GM19397 (cell line): ENCODE results near the gene GRIK2.
"Not testable (repeated sequence)": the region's sequence is repeated elsewhere in the genome, so short reads cannot be mapped to it uniquely, and the experiment has no call there.

Experiments used
- ATAC-seq: cut with Tn5 transposase; IDR thresholded peaks from one replicate; pipeline ENCODE4 v1.9.1; 2021; ENCODE audit warnings: mild to moderate bottlenecking, moderate library complexity; ENCODE audit not compliant: unreplicated experiment

Gene GRIK2

GRCh38 chr6:101393251-101393828 lies at the start of gene GRIK2:
Gene GRIK2 (plus strand): TSS chr6:101393708.
- peak; percentile 71 for ATAC-seq

- ATAC-seq, result no peak
Measured at GRCh38 chr6:101344885-101345284, 48.6 kb upstream of the GRIK2 start.

GRCh38 chr6:101348816-101349215 lies 44.7 kb upstream of the GRIK2 start:
- ATAC-seq, result no peak

GRCh38 chr6:101350631-101351030 lies 42.9 kb upstream of the GRIK2 start:
- not testable (repeated sequence) for ATAC-seq

- no peak for ATAC-seq
Measured at GRCh38 chr6:101351173-101351572, 42.3 kb upstream of the GRIK2 start.

GRCh38 chr6:101352316-101352715 lies 41.2 kb upstream of the GRIK2 start:
- no peak for ATAC-seq

- no peak for ATAC-seq
Measured at GRCh38 chr6:101365181-101365580, 28.3 kb upstream of the GRIK2 start.

- no peak for ATAC-seq
Measured at GRCh38 chr6:101379926-101380325, 13.6 kb upstream of the GRIK2 start.

- no peak for ATAC-seq
Measured at GRCh38 chr6:101380897-101381630, 12.4 kb upstream of the GRIK2 start.

- not testable (repeated sequence) for ATAC-seq
Measured at GRCh38 chr6:101383747-101384146, 9.8 kb upstream of the GRIK2 start.

- ATAC-seq, result no peak
Measured at GRCh38 chr6:101386982-101387381, 6.5 kb upstream of the GRIK2 start.

GRCh38 chr6:101391772-101392585 lies 1.5 kb upstream of the GRIK2 start:
- no peak for ATAC-seq

- no peak for ATAC-seq
Measured at GRCh38 chr6:101392586-101393230, 800 bp upstream of the GRIK2 start.

- no peak for ATAC-seq
Measured at GRCh38 chr6:101393829-101394251, 332 bp downstream of the GRIK2 start.

GRCh38 chr6:101394936-101395335 lies 1.4 kb downstream of the GRIK2 start:
- ATAC-seq, result no peak

- no peak for ATAC-seq
Measured at GRCh38 chr6:101395345-101395744, 1.8 kb downstream of the GRIK2 start.

GRCh38 chr6:101396548-101397173 lies 3.2 kb downstream of the GRIK2 start:
- ATAC-seq, result no peak

GRCh38 chr6:101397199-101397598 lies 3.7 kb downstream of the GRIK2 start:
- ATAC-seq, result no peak

- ATAC-seq, result no peak
Measured at GRCh38 chr6:101398716-101399615, 5.5 kb downstream of the GRIK2 start.
